BJ (cell line): ENCODE measurements around the gene DAP3. TPM values are rescaled to one million over a fixed set of nuclear protein-coding genes. Genes with fewer than 3 reads are reported as not detected.
"Not testable (repeated sequence)": the region's sequence is repeated elsewhere in the genome, so short reads cannot be mapped to it uniquely, and the experiment has no call there.

Experiments
- CTCF ChIA-PET: fragments of 350-600 bp; formaldehyde crosslinking; extraction: SDS; loops from one replicate; lab custom pipeline; 2021; ENCODE audit warnings: antibody characterized with exemption, inconsistent platforms; lab: Yijun Ruan, JAX
- POLR2A ChIA-PET: fragments of 300-600 bp; sonication (Branson Sonifier 250); formaldehyde crosslinking; extraction: SDS; loops from one replicate; lab custom pipeline; 2021; ENCODE audit warnings: antibody characterized with exemption; lab: Charles Lee
- DNase-seq: peaks from one replicate; pipeline ENCODE4 v3.0.0-alpha.2; 2011; ENCODE audit warnings: low read depth
- H3K27me3 ChIP-seq: 2 replicates; pipeline ENCODE4 v1.6.0; 2011; ENCODE audit warnings: low read length; ENCODE audit not compliant: control insufficient read depth, insufficient read depth
- H3K36me3 ChIP-seq: 2 replicates; pipeline ENCODE4 v1.5.1; 2011; ENCODE audit warnings: low read length; ENCODE audit not compliant: control insufficient read depth, insufficient read depth
- H3K4me3 ChIP-seq: 2 replicates; pipeline ENCODE4 v1.5.1; 2011; ENCODE audit warnings: low read depth, mild to moderate bottlenecking, control low read depth, low read length
- polyA plus RNA-seq: library from polyadenylated mRNA; depleted of rRNA; stranded (reverse); fragments of >200 nt; gene quantifications from 2 replicates; pipeline ENCODE4 v1.2.3, GENCODE V29; 2011
- TF ChIP-seq, protein P1 (sequence below): IDR thresholded peaks from 2 replicates; pipeline ENCODE4 v1.5.1; 2011; ENCODE audit warnings: low read depth, mild to moderate bottlenecking, control low read depth, inconsistent platforms, low read length, moderate library complexity; ENCODE audit not compliant: insufficient read depth

DAP3 gene
- polyA plus RNA-seq, 1 experiment = 142 TPM

DNA sequence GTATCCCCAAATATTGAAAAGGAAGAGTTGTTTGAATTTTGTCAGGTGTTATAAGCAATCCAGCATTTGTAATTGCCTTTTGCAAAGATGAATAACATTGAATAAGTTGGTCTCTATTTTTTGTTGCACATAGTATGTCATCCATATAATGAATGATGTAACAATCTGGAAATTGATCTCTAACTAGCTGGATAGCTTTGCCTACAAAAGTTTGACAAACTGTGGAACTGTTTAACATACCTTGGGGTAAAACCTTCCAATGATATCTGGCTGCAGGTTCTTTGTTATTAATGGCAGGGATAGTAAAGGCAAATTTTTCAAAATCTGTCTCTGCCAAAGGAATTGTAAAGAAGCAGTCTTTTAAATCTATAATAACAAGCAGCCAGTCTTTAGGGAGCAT is 7.6 kb downstream of the DAP3 start:
- CTCF ChIA-PET = no interaction called here
- POLR2A ChIA-PET = no interaction called here
- TF ChIP-seq, protein P1, sequence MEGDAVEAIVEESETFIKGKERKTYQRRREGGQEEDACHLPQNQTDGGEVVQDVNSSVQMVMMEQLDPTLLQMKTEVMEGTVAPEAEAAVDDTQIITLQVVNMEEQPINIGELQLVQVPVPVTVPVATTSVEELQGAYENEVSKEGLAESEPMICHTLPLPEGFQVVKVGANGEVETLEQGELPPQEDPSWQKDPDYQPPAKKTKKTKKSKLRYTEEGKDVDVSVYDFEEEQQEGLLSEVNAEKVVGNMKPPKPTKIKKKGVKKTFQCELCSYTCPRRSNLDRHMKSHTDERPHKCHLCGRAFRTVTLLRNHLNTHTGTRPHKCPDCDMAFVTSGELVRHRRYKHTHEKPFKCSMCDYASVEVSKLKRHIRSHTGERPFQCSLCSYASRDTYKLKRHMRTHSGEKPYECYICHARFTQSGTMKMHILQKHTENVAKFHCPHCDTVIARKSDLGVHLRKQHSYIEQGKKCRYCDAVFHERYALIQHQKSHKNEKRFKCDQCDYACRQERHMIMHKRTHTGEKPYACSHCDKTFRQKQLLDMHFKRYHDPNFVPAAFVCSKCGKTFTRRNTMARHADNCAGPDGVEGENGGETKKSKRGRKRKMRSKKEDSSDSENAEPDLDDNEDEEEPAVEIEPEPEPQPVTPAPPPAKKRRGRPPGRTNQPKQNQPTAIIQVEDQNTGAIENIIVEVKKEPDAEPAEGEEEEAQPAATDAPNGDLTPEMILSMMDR = no peak

DNA sequence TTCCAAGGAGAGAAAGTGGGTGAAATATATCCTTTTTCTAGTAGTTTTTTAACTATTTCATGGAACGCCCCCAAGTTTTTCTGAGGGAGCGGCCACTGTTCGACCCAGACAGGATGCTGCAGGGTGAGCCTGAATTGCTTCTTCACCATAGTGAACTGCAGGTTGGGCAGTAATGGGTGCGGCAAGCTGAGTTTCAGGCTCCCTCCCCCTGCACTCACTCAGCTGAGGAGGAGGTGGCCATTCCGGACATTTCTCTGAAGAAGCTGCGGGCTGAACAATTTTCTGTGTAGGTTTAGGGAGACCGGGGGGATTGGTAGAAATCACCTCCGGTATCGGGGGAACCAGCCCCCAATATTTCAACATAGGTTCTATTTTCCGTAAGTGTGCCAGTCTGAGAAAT is 8.2 kb downstream of the DAP3 start:
- no peak for DNase-seq
- CTCF ChIA-PET = no interaction called here
- Histone ChIP-seq H3K36me3 (peaks cover 2% of the 10 kb centered on the region), H3K4me3 (no peak overlapping the region), H3K27me3 (no peaks in the 10 kb centered on the region)
- POLR2A ChIA-PET = no interaction called here
- TF ChIP-seq, protein P1 = no peak

More for the DNA sequence above, 7.6 kb downstream of the DAP3 start:
- Histone ChIP-seq H3K36me3 (peaks cover 2% of the 10 kb centered on the region), H3K4me3 (no peak overlapping the region), H3K27me3 (no peaks in the 10 kb centered on the region)
- DNase-seq = no peak

DNA sequence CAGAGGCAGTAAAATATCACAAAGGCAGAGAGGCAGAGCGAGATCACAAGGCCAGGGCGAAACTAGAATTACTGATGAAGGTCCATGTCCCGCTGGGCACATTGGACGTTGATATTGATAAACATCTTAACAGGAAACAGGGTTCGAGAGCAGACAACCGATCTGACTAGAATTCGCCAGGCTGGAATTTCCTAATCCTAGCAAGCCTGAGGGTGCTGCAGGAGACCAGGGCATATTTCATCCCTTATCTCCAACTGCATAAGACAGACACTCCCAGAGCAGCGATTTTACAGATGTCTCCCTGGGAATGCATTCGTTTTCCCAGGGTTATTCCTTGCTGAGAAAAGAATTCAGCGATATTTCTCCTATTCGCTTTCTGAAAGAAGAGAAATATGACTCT is 8.7 kb downstream of the DAP3 start:
- DNase-seq, H3K36me3 ChIP-seq, CTCF ChIA-PET, POLR2A ChIA-PET, H3K4me3 ChIP-seq, H3K27me3 ChIP-seq: not testable (repeated sequence)

- ChIA-PET CTCF (no interaction called here), POLR2A (no interaction called here)
- Histone ChIP-seq H3K4me3 (no peak overlapping the region), H3K27me3 (no peaks in the 10 kb centered on the region), H3K36me3 (no peaks in the 10 kb centered on the region; the same call in 1 of the 2 replicates)
- TF ChIP-seq, protein P1 = no peak
- peak; percentile 25 for DNase-seq
These were observed 9.6 kb downstream of the DAP3 start for GRCh38 chr1:155698382-155699038.

- CTCF ChIA-PET, DNase-seq, H3K36me3 ChIP-seq, H3K27me3 ChIP-seq, POLR2A ChIA-PET, H3K4me3 ChIP-seq: not testable (repeated sequence)
These were observed 10.2 kb downstream of the DAP3 start for GRCh38 chr1:155699062-155699461.

DNA sequence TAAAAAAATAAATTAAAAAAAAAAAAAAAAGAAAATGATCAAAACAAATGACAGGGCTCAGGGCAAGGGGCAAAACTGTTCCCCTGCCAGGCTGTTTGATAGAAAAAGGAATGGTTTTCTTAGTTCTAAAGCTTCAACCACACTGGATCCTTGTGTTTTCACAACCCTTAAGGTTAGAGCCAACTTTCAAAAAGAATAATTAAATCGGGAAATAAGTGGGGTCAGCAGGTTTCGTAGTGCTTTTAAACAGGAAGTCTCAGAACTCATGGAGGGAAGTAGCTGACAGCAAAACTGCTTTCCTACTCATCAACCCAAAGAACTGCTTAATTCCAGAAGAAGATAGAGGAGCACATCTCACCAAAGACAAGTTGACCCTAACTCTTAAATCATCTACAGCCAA is 12.8 kb downstream of the DAP3 start:
- H3K27me3 ChIP-seq, DNase-seq, H3K4me3 ChIP-seq, H3K36me3 ChIP-seq, CTCF ChIA-PET, POLR2A ChIA-PET: not testable (repeated sequence)

GRCh38 chr1:155703216-155703615 is 14.3 kb downstream of the DAP3 start:
- CTCF ChIA-PET = no interaction called here
- POLR2A ChIA-PET = no interaction called here
- TF ChIP-seq, protein P1 = no peak
- no peak overlapping the region for H3K4me3 ChIP-seq
- no peak for DNase-seq
- no peaks in the 10 kb centered on the region for H3K27me3 ChIP-seq
- H3K36me3 ChIP-seq = no peaks in the 10 kb centered on the region

DNA sequence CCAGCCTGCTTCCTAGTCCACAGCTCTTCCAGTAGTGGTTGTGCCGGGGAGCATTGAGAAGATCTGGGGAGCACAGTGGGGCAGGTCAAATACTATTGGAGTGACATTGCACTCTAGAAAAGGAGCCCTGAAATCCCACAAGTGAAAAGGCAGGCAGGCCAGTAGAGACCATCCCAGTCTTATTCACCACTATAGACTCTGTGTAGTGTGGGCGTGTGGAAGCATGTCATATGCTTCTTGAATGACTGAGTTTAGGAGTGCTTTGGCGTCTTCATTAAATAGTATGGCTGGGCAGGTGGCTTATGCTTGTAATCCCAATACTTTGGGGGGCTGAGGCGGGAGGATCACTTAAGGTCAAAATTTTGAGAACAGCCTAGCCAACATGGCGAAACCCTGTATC is 15.5 kb downstream of the DAP3 start:
- POLR2A ChIA-PET, DNase-seq, H3K36me3 ChIP-seq, H3K4me3 ChIP-seq, H3K27me3 ChIP-seq: not testable (repeated sequence)
- CTCF ChIA-PET = interaction anchor here (1.1 kb wide), 1 partner anchor 25 kb away, joined by 3 read pairs; no protein-coding TSS in a partner anchor
